Renal pelvis (tissue), 4 donors: ENCODE measurements around the gene ZPR1. TPM values are rescaled to one million over a fixed set of nuclear protein-coding genes. Genes with fewer than 3 reads are reported as not detected.
"Not testable (repeated sequence)": the region's sequence is repeated elsewhere in the genome, so short reads cannot be mapped to it uniquely, and the experiment has no call there.

Experiments used
- DNase-seq: peaks from one replicate; pipeline ENCODE4 v3.0.0-alpha.2; 2013
- polyA plus RNA-seq, 3 donors: library from polyadenylated mRNA; unstranded; fragments of 120-200 nt; gene quantifications; one replicate each; pipeline ENCODE4 v1.2.1, GENCODE V29; 2013; ENCODE audit not compliant: insufficient read length in 3 of 3

The ZPR1 gene
- polyA plus RNA-seq, 3 donors: 50.6 to 58.3 (median 58.1) TPM

GRCh38 chr11:116772443-116773202, 15.2 kb downstream of the ZPR1 start, which contains the start of gene BUD13:
TSS of gene BUD13 (minus strand) at chr11:116772987. CDS start at chr11:116772964, 23 bp downstream.
- DNase-seq: peak; percentile 88

DNA sequence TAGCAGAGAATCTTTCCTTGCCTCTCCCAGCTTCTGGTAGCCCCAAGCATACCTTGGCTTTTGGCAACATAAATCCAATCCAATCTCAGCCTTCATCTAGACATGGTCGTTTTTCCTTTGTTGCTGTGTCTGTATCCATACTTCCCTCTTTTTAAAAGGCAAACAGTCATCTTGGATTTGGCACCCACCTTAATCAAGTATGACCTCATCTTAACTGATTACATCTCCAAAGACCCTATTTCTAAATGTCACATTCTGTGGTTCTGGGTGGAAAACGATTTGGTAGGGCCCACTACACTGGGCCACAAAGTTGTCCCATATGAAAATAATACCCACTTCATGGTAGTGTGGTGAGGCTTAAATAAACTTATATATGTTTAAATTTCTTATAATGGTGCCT, 15.9 kb downstream of the ZPR1 start:
- DNase-seq: no peak

DNA sequence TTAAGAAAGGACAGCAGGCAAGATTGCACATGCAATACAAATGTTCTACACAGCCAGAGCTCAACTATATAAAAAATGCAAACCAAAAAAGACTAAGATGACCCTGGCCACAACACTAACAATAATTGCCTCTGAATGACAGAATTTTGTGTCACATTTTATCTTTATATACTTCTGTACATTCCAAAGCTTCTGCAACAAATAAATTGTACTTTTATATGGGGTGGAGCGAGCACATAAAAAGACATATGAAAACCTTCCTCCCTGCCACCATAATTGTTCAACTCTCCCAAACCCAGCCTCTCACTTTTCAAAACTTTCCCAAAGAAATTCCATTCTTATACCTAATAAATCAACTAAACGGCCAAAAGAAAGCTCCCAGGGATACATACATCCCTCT, 25.7 kb downstream of the ZPR1 start:
- DNase-seq: peak; percentile 40

DNA sequence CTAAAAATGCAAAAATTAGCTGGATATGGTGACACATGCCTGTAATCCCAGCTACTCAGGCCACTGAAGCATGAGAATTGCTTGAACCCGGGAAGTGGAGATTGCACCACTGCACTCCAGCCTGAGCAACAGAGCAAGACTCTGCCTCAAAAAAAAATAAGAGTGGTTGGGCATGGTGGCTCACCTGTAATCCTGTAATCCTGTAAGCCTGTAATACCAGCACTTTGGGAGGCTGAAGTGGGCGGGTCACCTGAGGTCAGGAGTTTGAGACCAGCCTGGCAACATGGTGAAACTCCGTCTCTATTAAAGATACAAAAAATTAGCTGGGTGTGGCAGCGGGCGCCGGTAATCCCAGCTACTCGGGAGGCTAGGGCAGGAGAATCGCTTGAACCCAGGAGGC, 31.8 kb downstream of the ZPR1 start:
- not testable (repeated sequence) for DNase-seq

- DNase-seq: no peak
These were observed 37.6 kb downstream of the ZPR1 start for GRCh38 chr11:116750070-116750718.

DNA sequence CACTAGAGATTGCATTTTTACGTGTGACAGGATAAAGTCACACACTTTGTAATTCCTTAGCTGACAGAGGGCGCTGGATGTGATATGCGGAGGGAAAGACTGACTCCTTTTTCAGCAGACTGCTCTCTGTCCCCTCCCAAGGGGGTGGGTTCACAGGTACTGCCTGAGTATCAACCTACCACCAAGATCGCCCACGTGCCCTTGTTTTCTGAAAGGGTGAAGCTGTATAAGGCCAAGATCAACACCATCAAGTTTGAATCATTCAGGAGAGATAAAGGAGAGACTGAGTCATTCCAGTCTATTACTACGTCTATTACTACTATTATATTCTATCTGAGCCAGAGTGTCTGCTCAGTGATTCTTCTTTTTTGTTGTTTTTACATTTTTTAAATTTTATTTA, 45.7 kb downstream of the ZPR1 start:
- DNase-seq: no peak

- no peak for DNase-seq
These were observed 47.1 kb downstream of the ZPR1 start for GRCh38 chr11:116740741-116741140.

DNA sequence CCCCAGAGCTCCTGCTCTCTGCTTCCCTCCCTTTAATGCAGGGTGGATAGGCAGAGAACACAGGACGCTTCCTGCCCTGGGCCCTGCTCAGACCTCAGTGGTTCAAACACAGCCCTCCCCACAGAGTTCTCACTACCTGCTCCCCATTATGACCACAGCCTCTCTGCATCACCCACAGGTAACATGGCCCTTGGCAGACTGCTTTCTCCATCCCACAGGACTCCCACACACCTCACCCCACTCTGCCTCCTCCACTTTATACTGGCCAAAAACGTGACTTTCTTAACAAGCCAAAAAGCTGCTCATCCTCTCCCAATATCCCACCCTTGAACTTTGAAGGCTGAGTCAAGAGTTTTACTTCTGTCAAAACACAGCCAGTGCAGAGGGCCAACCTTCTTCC, 48.8 kb downstream of the ZPR1 start:
- no peak for DNase-seq

GRCh38 chr11:116736763-116737162, 51.1 kb downstream of the ZPR1 start:
- DNase-seq: no peak

DNA sequence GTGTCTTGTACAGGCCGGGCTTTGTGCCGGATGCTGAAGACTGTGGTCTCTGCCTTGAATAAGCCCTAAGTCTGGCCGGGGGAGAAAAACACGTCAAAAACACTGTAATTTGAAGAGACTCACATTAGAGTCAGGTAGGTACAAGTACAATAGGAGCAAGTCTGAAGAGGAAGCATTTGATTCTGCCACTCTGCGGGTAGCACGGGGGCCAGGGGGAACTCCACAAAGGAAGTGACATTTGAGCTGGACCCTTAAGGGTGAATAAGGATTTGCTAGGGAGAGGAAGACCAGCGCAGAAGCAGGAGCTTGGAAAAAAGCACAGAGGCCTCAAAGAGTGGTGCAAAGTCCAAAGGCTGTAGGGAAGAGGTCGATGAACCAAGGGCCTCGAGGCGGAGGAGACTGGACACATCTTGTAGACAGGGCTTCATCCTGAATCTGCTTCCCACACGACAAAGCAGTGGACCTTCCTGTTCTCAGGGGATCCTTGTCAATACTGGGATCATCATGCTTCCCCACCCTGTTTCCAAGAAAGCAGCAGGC, 53.8 kb downstream of the ZPR1 start:
- no peak for DNase-seq

DNA sequence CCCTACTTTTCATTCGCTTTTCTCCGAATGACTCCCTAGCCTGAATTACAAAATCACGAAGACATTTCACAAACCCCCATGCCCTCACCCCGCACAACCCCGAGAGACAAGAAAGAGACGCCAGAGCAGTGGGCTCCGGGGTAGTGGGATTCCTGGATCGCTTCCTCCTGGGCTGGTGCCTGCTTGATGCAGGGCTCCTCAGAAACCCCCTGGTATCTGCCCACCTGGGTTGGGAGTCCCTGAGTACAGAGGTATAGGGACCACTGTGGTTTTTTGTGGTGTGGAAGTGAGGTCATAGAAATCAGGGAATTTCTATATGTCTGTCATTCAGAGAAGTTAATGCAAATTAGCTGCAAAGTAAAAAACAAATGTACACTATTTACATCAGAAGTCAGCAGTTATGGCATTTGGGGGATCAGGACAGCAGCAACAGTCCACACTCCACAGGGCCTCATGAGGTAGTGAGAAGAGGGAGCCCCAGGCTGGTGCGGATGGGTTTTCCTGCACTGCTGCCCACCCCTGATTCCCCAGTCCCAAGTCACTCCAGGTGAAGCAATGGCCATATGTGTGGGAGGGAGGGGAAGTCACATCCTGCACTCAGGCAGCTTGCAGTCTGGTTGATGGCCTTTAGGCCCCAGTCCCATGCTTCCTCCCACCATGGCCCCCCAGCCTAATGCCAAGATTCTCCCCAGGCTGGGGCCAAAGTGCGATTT, 54.6 kb downstream of the ZPR1 start:
- DNase-seq: no peak

DNA sequence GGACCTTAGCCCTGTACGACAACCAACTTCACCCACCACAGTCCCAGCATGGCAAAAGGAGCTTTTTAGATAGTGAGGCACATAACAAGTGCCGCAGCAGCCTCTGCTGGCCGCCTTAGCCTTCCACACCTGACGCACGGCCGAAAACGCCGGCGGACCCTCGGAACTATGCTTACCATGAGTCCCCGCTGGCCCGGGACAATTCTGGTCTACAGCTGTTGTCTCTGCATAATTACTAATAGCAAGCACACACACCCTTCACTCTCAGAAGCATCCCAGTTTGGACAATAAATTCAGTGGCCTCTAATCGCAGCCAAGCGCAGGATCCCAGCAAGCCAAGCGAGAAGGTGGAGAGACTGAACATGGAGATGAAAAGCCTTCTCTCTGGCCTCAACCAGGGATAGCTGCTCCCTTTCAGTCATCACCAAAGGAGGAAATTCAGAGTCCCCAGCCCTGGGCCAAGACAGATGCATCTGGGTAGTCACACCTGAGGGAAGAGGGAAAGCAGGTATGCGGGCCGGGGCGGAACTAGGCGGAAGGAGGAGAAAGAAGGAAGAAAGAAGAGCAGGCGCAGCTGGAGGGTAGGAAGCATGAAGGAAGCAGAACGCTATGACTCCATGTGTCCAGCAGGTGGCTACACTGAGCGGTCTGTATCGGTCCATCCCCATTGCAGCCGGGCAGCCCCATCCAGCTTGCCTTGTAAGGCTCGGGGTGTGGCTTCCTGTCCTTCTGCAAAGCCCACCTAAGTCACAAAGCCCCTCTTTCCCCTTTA, 55.4 kb downstream of the ZPR1 start:
- DNase-seq: peak; percentile 63

DNA sequence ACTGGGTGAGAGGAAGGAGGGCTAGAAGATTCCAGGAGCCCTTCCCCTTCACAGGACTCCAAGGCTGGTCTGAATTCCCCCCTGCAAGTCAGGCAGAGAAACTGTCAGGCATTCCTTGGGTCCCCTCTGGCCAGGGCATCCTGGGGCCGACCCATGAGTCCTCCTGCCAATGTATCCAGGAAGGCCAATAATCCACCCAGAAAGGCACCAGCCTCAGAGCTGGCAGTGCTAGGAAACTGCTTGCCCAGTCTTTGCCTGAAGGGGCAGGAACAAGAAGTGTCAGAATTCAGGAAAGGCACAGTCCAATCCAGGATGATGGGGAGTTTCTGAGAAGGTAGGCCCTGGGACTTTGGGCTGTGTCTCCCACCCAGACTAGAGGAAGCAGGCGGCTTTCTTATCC, 56.0 kb downstream of the ZPR1 start:
- DNase-seq: no peak

GRCh38 chr11:116731097-116731761, 56.6 kb downstream of the ZPR1 start:
- no peak for DNase-seq

DNA sequence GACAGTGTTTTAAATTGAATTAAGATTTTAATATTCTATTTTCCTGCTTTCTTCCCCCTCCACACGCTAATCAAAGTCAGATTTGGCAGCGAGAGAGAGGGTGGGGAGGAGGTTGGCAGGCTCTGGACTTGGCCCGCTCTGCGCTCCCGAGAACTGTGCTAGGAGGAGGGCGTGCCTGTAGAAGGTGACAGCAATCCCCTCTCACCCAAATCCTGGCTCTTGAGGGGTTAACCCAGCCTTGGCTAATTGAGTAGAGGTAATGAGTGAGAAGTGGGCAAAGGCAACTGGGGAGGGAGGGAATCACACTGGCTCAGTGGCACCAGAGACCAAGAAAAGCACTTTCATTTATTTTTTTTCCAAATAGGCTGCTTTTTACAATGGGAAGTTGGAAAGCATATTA, 57.2 kb downstream of the ZPR1 start:
- no peak for DNase-seq

- DNase-seq: no peak
These were observed 57.6 kb downstream of the ZPR1 start for GRCh38 chr11:116730241-116730561.

DNA sequence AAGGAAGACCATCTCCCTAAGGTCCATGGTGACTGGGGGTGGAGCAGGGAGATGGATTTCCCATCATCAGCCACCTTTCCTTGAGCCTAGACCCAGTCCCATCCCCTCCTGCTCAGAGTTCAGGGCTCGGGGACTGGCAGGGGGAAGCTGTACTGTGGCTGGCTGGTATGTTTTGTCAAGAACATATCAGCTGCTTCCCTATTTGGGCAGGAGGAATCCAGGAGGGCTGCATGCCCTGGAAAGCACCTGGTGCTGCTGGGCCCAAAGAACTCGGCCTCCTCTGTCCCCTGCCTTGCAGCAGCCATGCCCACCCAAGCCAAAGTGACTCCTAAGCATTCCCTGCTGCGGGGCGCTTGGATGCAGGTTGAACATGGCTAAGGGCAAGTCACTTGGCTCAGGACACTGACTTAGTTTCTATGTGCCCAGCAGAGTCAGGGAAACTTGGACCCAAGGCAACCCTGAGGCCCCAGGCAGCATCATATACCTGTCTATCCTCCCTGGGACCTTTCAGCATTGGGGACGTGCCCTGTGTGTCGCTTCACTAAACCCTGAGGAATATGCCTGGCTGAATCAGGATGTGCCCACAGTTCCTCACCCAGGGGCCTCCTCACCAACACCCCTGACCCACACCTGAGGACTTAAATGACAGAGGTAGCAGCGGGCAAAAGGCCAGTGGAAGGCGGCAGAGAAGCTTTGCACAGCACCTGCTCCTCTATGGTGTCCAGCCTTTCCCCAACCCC, 58.2 kb downstream of the ZPR1 start:
- DNase-seq: no peak

GRCh38 chr11:116727990-116728389, 59.8 kb downstream of the ZPR1 start:
- no peak for DNase-seq

- no peak for DNase-seq
These were observed 62.2 kb downstream of the ZPR1 start for GRCh38 chr11:116725434-116726221.

DNA sequence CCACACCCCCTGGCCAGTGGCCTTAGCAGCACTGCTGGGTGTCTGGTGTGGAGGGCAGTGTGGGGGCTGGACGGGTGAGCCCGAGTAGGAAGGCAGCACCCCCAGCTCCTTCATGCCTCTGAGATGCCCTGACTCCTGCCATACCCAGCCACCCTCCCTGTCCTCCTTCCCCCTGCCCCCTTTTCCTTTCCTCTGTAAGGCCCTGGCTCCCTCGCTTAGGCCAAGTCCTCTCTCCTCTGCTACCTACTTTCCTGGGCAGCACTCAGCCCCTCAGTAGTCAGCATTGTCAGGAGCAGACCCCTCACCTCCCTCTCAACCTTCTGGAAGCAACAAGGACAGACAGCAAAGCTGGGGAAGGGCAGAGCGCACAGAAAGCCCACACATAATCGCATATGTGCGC, 63.0 kb downstream of the ZPR1 start:
- DNase-seq: no peak
